BLaER1 (cell line): ENCODE measurements around the gene DNAI1.
A peak's percentile ranks its signal among the peaks of the same experiment; 100 is the strongest.

Experiments used
- H3K27ac ChIP-seq: shearing (Covaris generic); formaldehyde crosslinking; 2 replicates; pipeline ENCODE4 v1.8.1; 2022
- H3K27me3 ChIP-seq: shearing (Covaris generic); formaldehyde crosslinking; 2 replicates; pipeline ENCODE4 v1.8.1; 2022
- H3K36me3 ChIP-seq: shearing (Covaris generic); formaldehyde crosslinking; 2 replicates; pipeline ENCODE4 v1.8.1; 2022
- H3K4me1 ChIP-seq: shearing (Covaris generic); formaldehyde crosslinking; 2 replicates; pipeline ENCODE4 v1.8.1; 2022
- H3K4me2 ChIP-seq: shearing (Covaris generic); formaldehyde crosslinking; 2 replicates; pipeline ENCODE4 v1.8.1; 2022
- H3K4me3 ChIP-seq: shearing (Covaris generic); formaldehyde crosslinking; 2 replicates; pipeline ENCODE4 v1.8.1; 2022
- H3K9ac ChIP-seq: shearing (Covaris generic); formaldehyde crosslinking; 2 replicates; pipeline ENCODE4 v1.8.1; 2022
- H3K9me3 ChIP-seq: shearing (Covaris generic); formaldehyde crosslinking; 2 replicates; pipeline ENCODE4 v1.8.1; 2022
- H4K20me1 ChIP-seq: shearing (Covaris generic); formaldehyde crosslinking; 2 replicates; pipeline ENCODE4 v1.8.1; 2022
- Cebpa-rat ChIP-seq: shearing (Covaris generic); IDR thresholded peaks from 2 replicates; pipeline ENCODE4 v1.8.1; 2022

Gene DNAI1

DNA sequence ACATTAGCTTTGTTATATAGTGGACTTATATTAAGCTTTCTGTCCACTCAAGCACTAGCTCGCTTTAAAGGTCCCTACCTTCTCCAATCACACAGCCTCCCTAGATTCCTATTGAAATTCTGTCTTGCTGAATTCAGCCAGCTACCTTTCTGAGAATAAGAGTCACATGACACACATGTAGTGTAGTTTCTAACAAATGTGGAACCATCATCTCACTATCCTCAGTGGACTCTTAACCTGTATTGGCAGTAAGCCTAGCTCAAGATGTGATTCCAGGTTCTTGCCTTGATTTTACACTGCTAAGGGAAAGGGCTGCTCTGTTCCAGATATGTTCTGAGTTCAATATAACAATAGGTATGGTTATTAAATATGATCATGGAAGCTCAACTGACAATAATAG is 11.7 kb upstream of the DNAI1 start:
- TF ChIP-seq Cebpa-rat, result no peak
- H3K4me2 ChIP-seq, result no peak overlapping the region
- no peak overlapping the region for H3K4me3 ChIP-seq
- no peak overlapping the region for H3K9ac ChIP-seq
- no peaks in the 10 kb centered on the region for H3K27me3 ChIP-seq
- no peaks in the 10 kb centered on the region for H3K9me3 ChIP-seq
- H3K27ac ChIP-seq, result no peak overlapping the region
- 0 out of 2 replicates have a peak, but pooled peaks cover 7% of the 10 kb centered on the region for H3K36me3 ChIP-seq
- H3K4me1 ChIP-seq, result peaks cover 35% of the 10 kb centered on the region
- H4K20me1 ChIP-seq, result peaks cover 98% of the 10 kb centered on the region

DNA sequence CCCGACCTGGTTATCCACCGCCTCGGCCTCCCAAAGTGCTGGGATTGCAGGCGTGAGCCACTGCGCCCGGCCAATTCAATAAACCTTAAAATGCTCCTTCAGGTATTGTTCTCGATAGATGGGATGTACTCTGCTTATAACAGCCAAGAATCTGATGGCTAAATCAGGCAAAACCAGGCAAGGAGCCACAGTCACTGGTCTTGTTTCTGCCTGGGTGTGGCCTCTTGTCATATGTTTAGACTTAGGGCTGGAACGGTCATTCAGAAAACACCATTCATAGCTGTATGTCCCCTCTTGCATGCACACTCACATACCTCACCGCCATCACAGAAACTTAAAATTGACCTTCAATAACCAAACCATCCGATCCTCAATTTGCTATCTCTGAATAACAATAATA is 8.0 kb upstream of the DNAI1 start:
- H3K4me2 ChIP-seq, result no peak overlapping the region
- no peak overlapping the region for H3K27ac ChIP-seq
- H3K9ac ChIP-seq, result no peak overlapping the region
- TF ChIP-seq Cebpa-rat, result no peak
- no peaks in the 10 kb centered on the region for H3K9me3 ChIP-seq
- peaks cover 100% of the 10 kb centered on the region for H4K20me1 ChIP-seq
- no peaks in the 10 kb centered on the region for H3K27me3 ChIP-seq
- H3K36me3 ChIP-seq, result no peaks in the 10 kb centered on the region
- no peak overlapping the region for H3K4me3 ChIP-seq
- H3K4me1 ChIP-seq, result peaks cover 35% of the 10 kb centered on the region

DNA sequence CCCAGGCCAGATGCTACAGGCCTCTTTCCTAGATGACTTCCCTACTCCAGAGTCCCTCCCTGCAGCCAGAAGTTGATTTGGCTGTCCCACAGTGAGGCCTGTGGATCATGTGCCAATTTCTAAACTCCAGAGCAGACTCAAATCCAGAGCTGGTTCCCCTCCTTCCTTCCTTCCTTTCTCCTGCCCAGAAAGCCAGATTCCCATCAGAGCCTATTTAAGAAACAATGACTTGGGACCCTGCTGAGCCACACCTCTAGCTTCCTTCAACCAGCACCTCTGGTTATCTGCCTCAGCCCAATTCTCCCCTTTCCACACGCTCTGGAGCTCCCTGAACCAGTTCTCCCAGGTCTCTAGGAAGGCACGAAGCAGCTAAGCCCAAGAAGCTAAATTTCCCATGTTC is 7.5 kb upstream of the DNAI1 start:
- Histone ChIP-seq H3K9ac (no peak overlapping the region), H3K4me3 (no peak overlapping the region), H3K4me2 (no peak overlapping the region), H3K4me1 (peaks cover 40% of the 10 kb centered on the region), H3K27me3 (no peaks in the 10 kb centered on the region), H3K36me3 (no peaks in the 10 kb centered on the region), H4K20me1 (peaks cover 100% of the 10 kb centered on the region), H3K9me3 (no peaks in the 10 kb centered on the region), H3K27ac (no peak overlapping the region)
- no peak for TF ChIP-seq Cebpa-rat

DNA sequence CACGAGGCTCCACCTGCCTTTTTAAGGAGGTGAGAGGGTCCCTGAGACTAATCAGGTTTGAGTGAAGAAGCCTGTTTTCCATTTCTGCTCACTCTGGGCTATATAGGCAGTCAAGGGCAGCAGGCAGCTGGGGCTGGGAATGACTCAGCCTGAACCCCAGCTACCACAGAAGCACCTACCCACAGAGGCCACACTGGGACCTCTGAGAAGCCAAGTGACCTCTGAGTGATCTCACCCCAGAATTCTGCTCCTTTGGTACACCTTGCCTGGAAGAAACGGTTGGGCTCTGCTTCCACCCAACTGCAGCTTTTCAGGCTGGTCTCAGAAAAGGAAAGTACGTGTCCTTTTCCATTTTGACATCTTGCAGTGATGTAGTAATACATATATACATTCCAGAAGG is 7.1 kb upstream of the DNAI1 start:
- no peaks in the 10 kb centered on the region for H3K9me3 ChIP-seq
- no peak overlapping the region for H3K27ac ChIP-seq
- H3K4me1 ChIP-seq, result peaks cover 44% of the 10 kb centered on the region
- H3K9ac ChIP-seq, result no peak overlapping the region
- H3K4me2 ChIP-seq, result no peak overlapping the region
- no peak for TF ChIP-seq Cebpa-rat
- H4K20me1 ChIP-seq, result peaks cover 100% of the 10 kb centered on the region
- no peaks in the 10 kb centered on the region for H3K27me3 ChIP-seq
- H3K4me3 ChIP-seq, result no peak overlapping the region
- H3K36me3 ChIP-seq, result no peaks in the 10 kb centered on the region

DNA sequence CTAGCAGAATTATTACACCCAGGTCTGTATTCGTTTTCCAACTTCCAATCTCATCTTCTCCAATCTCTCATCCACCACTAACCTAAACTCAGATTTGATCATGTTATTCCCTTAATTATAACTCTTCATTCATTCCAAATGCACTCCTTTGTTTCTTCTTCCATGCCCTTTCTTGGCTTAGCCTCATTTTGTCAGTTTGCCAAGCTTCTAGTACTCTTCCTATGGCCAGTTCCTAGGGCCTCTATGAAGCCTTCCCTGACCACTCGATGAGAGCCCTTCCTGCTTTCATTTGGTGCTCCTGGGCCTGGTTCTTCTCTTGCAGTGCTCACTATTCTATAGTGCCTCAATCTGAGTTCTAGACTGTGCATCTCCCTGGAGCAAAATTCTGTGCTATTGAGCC is 6.0 kb upstream of the DNAI1 start:
- Histone ChIP-seq H3K4me2 (no peak overlapping the region), H3K36me3 (no peaks in the 10 kb centered on the region), H3K4me1 (peaks cover 55% of the 10 kb centered on the region), H3K4me3 (no peak overlapping the region), H3K9me3 (no peaks in the 10 kb centered on the region), H3K9ac (no peak overlapping the region), H3K27ac (no peak overlapping the region), H3K27me3 (no peaks in the 10 kb centered on the region), H4K20me1 (peaks cover 100% of the 10 kb centered on the region)
- no peak for TF ChIP-seq Cebpa-rat

DNA sequence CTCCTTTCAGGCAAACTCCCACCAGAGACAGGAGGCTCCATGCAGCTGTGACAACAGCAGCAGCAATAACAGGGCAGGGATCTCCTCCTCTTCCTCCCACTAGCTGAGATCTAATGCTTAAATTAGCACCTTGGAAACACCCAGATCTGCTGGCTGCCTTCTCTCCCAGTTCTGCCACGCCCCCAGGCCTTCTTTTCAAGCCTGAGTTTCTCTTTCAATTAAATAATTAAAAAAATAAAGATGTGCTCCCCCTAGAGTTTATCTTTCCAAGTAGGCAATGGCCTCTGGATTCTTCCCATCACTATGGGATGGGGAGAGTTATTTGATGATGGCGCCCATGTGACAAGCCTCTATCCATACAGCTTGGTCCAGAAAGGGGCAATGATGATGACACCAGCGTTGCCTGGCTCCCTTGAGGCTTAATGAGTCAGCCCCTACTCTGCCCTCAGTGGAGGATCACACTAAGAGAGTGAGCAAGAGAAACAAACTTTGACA is 4.0 kb upstream of the DNAI1 start:
- Histone ChIP-seq H3K9ac (no peak overlapping the region; the same call in 1 of the 2 replicates), H3K4me3 (no peak overlapping the region), H3K36me3 (no peaks in the 10 kb centered on the region), H3K27me3 (no peaks in the 10 kb centered on the region), H3K27ac (peak overlapping the region; percentile 74), H3K4me2 (peak overlapping the region; percentile 91), H3K4me1 (peaks cover 64% of the 10 kb centered on the region), H4K20me1 (peaks cover 82% of the 10 kb centered on the region), H3K9me3 (no peaks in the 10 kb centered on the region)
- no peak for TF ChIP-seq Cebpa-rat

DNA sequence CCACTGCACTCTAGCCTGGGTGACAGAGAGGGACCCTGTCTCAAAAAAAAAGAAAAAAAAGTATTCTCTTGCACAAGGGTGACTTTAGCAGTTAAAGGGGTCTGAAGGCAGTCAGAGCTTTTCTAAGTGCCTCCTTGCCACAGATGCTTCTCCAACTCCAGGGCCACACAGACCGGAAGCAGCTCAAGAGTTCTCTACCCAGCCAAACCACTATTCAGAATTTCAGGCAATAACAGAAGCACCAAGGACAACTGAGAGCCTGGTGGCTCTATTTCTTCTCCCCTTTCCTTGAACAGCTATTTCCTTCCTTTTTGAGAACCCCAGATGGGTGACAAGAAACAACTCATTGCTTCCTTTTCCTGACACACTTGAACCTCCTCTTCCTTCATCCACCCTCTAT is 2.5 kb upstream of the DNAI1 start:
- Histone ChIP-seq H3K9ac (peak overlapping the region; percentile 80; the same call in 1 of the 2 replicates), H3K36me3 (no peaks in the 10 kb centered on the region), H3K4me2 (peak overlapping the region; percentile 91), H3K9me3 (no peaks in the 10 kb centered on the region), H4K20me1 (peaks cover 66% of the 10 kb centered on the region), H3K27me3 (no peaks in the 10 kb centered on the region), H3K4me1 (peaks cover 68% of the 10 kb centered on the region), H3K27ac (peak overlapping the region; percentile 74), H3K4me3 (peak overlapping the region; percentile 76)
- TF ChIP-seq Cebpa-rat, result no peak

DNA sequence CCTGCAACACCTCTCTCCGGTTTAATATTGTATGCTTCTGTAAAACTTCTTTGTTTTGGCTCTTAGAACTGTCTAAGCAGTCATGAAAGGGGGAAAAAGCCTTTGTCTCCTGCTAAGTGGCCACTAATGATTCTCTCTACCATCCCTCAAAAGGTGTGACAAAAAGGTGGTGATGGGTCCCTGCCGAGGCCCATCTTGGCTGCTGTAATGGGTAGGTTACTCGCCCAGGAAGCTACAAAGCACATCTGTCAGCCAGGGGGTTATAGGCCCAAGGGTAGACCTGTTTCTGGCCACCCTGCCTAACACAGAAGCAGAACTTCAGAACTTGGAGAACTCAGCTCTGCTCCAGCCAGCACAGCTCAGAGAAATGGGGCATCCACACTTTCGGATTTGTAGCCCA is 1.9 kb upstream of the DNAI1 start:
- no peak for TF ChIP-seq Cebpa-rat
- peak overlapping the region; percentile 74 for H3K27ac ChIP-seq
- peak overlapping the region; percentile 91 for H3K4me2 ChIP-seq
- H3K4me1 ChIP-seq, result peaks cover 62% of the 10 kb centered on the region
- H4K20me1 ChIP-seq, result peaks cover 60% of the 10 kb centered on the region
- H3K36me3 ChIP-seq, result no peaks in the 10 kb centered on the region
- peak overlapping the region; percentile 80 for H3K9ac ChIP-seq
- H3K27me3 ChIP-seq, result no peaks in the 10 kb centered on the region
- peak overlapping the region; percentile 76 for H3K4me3 ChIP-seq
- H3K9me3 ChIP-seq, result no peaks in the 10 kb centered on the region

DNA sequence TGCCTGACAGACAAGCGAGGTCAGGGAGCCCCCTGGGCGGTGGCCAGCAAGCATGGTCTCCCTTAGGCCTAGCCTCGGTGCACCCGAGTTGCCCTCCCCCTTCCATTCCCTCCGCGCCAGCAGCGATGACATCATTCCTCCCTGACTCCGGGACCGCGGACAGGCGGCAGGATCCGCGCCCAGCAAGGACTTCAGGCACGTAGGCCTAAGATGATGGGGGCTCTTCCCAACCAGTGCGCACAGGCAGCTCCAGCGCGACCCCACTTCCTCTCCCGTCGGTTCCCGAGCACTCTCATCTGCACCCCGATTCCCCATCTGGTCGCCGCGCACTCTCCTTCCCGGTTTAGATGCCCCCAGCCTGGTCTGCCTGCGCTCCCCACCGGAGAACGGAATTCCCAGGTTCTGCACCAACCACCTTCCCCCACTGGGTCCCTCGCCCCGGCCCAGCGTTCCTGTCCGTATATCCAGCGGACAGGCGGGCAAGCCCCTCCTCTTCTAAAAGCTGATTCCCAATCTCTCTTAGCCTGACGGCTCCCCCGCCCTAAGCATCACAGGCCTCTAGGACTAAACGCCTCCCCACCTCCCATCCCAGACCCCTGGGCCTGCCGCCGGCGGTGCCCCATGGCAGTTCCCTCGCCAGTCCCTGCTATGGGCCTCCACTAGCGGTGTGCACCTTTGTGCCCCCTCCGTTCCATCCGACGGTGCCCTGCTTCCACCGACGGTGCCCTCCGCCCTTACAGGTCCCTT is 1.2 kb upstream of the DNAI1 start:
- Histone ChIP-seq H3K4me1 (peaks cover 57% of the 10 kb centered on the region), H4K20me1 (peaks cover 53% of the 10 kb centered on the region), H3K36me3 (no peaks in the 10 kb centered on the region), H3K9me3 (no peaks in the 10 kb centered on the region), H3K27me3 (no peaks in the 10 kb centered on the region), H3K4me3 (peak overlapping the region; percentile 76), H3K27ac (peak overlapping the region; percentile 74), H3K4me2 (peak overlapping the region; percentile 91), H3K9ac (peak overlapping the region; percentile 80)
- TF ChIP-seq Cebpa-rat, result no peak

DNA sequence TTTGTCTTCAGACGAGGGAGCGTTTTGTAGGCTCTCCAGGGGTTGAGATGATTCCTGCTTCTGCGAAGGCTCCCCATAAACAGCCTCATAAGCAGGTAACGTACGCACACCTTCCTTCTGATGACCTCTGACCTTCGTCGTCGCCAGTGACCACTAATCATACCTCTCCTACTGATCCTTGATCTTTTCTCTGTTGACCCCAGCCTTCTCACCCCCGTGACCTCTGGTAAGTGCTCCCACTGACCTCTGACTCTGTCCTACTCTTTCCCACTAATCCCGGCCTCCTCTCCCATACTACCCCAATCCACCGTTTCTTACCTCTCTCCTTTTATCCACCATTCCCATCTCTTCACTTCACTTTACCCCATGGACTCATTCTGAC is 345 bp downstream of the DNAI1 start:
- Histone ChIP-seq H4K20me1 (peaks cover 38% of the 10 kb centered on the region), H3K9me3 (no peaks in the 10 kb centered on the region), H3K9ac (no peak overlapping the region), H3K4me1 (peaks cover 52% of the 10 kb centered on the region), H3K4me2 (peak overlapping the region; percentile 91), H3K27ac (no peak overlapping the region), H3K27me3 (no peaks in the 10 kb centered on the region), H3K36me3 (no peaks in the 10 kb centered on the region), H3K4me3 (peak overlapping the region; percentile 76)
- TF ChIP-seq Cebpa-rat, result no peak
